HepG2 (cell line): ENCODE results near the gene SRSF2. TPM values are rescaled to one million over a fixed set of nuclear protein-coding genes. Genes with fewer than 3 reads are reported as not detected.

ENCODE experiments used
- HMGXB3 ChIP-seq: sonication (generic); formaldehyde crosslinking; IDR thresholded peaks from 2 replicates; pipeline ENCODE4 v1.4.0; 2020; ENCODE audit warnings: missing genetic modification reagents, borderline replicate concordance
- IKZF5 ChIP-seq: IDR thresholded peaks from 2 replicates; pipeline ENCODE4 v1.6.1; 2018; ENCODE audit warnings: missing genetic modification reagents, mild to moderate bottlenecking, missing compliant biosample characterization
- KLF15 ChIP-seq: sonication (generic); formaldehyde crosslinking; IDR thresholded peaks from 2 replicates; pipeline ENCODE4 v1.8.1; 2023; ENCODE audit warnings: borderline replicate concordance, mild to moderate bottlenecking, inconsistent platforms, missing genetic modification reagents, mixed read lengths
- KLF16 ChIP-seq, 2 experiments: sonication (generic) in 1 of 2; formaldehyde crosslinking in 1 of 2; IDR thresholded peaks; 2 replicates each; pipeline versions ENCODE4 v1.6.1 to v1.8.0; 2016 to 2023; ENCODE audit warnings: missing genetic modification reagents in 2 of 2, missing compliant biosample characterization in 1 of 2
- KMT2B ChIP-seq: IDR thresholded peaks from 2 replicates; pipeline ENCODE4 v1.6.1; 2016; ENCODE audit warnings: missing genetic modification reagents, missing compliant biosample characterization
- LBX2 ChIP-seq: sonication (generic); formaldehyde crosslinking; IDR thresholded peaks from 2 replicates; pipeline ENCODE4 v1.5.0; 2020; ENCODE audit warnings: missing genetic modification reagents, mild to moderate bottlenecking, borderline replicate concordance
- RELA ChIP-seq: sonication (generic); formaldehyde crosslinking; IDR thresholded peaks from 2 replicates; pipeline ENCODE4 v1.4.0; 2020; ENCODE audit warnings: missing genetic modification reagents
- SRSF1 ChIP-seq: fragments of 200-400 bp; formaldehyde crosslinking; optimal IDR thresholded peaks from 2 replicates; pipeline ENCODE3; 2017; ENCODE audit warnings: mild to moderate bottlenecking, low read depth, low read length, moderate library complexity
- TP53 ChIP-seq: sonication (generic); formaldehyde crosslinking; conservative IDR thresholded peaks from 2 replicates; pipeline ENCODE4 v1.4.0; 2020; ENCODE audit warnings: missing genetic modification reagents
- ZBTB10 ChIP-seq: sonication (generic); formaldehyde crosslinking; IDR thresholded peaks from 2 replicates; pipeline ENCODE4 v1.4.0; 2020; ENCODE audit warnings: missing genetic modification reagents, borderline replicate concordance
- ZBTB33 ChIP-seq: sonication (generic); formaldehyde crosslinking; IDR thresholded peaks from 2 replicates; pipeline ENCODE4 v1.4.0; 2020; ENCODE audit warnings: missing genetic modification reagents
- ZMAT5 ChIP-seq: sonication (generic); formaldehyde crosslinking; IDR thresholded peaks from 2 replicates; pipeline ENCODE4 v1.5.0; 2020; ENCODE audit warnings: mild to moderate bottlenecking, low read depth, missing genetic modification reagents, borderline replicate concordance
- ZNF33A ChIP-seq: sonication (generic); formaldehyde crosslinking; IDR thresholded peaks from 2 replicates; pipeline ENCODE4 v1.5.1; 2020; ENCODE audit warnings: missing genetic modification reagents, mild to moderate bottlenecking, moderate library complexity, borderline replicate concordance
- polyA plus RNA-seq, 8 experiments: library from polyadenylated mRNA; depleted of rRNA in 3 of 8; stranded (reverse) in 7 of 8; unstranded in 1 of 8; fragments of >200 nt; fragmentation: Illumina TruSeq in 4 of 8; extraction: Trizol in 4 of 8; gene quantifications; 2 replicates each; pipeline versions ENCODE4 v1.2.1 to v1.2.3, GENCODE V29; 2011 to 2016; ENCODE audit warnings: low read depth in 4 of 8, missing spikeins in 1 of 8, mixed read lengths in 1 of 8; ENCODE audit not compliant: insufficient read depth in 1 of 8
- total RNA-seq, 5 experiments: library from RNA; depleted of rRNA; stranded (reverse); fragments of >200 nt; fragmentation: Illumina TruSeq; extraction: Trizol; gene quantifications; 2 replicates each; pipeline ENCODE4 v1.2.3, GENCODE V29; 2016; ENCODE audit warnings: low read depth in 1 of 5

SRSF2 gene
- total and polyA plus RNA-seq, 2 of the 13 experiments (the other 11 are each of a cell fraction or from before 2014, with no cell fraction given) = 306 to 319 TPM

- TF ChIP-seq ZBTB33 (CRISPR knock-in tag) (no peak), ZBTB10 (CRISPR knock-in tag) (no peak), ZMAT5 (CRISPR knock-in tag) (no peak), LBX2 (CRISPR knock-in tag) (no peak), HMGXB3 (CRISPR knock-in tag) (no peak; the same call in 1 of the 2 replicates), KLF15 (no peak), IKZF5 (CRISPR knock-in tag) (peak; percentile 53; the same call in 1 of the 2 replicates), ZNF33A (CRISPR knock-in tag) (no peak), SRSF1 (no peak), RELA (CRISPR knock-in tag) (no peak; the same call in 1 of the 2 replicates), KMT2B (CRISPR knock-in tag) (no peak), KLF16 (CRISPR knock-in tag; IDR thresholded peaks at IDR 0.05) (peak in 1 of 2 experiments; percentile 41; a peak in 1 of 4 replicates), TP53 (CRISPR knock-in tag) (no peak)
These were observed 26.1 kb downstream of the SRSF2 start, which contains the start of gene MXRA7 (continued) for GRCh38 chr17:76710863-76711611.
